ENCODE data around the gene AMACR. TPM values are rescaled to one million over a fixed set of nuclear protein-coding genes. Genes with fewer than 3 reads are reported as not detected.
"Not testable (repeated sequence)": the region's sequence is repeated elsewhere in the genome, so short reads cannot be mapped to it uniquely, and the experiment has no call there.

AMACR gene
- total and polyA plus RNA-seq, 2 of the 13 experiments (the other 11 are each of a cell fraction or from before 2014, with no cell fraction given), result 8.9 to 19.7 TPM

- peak; percentile 52; the same call in 1 of the 2 replicates for TF ChIP-seq NR2F2 (IDR thresholded peaks at IDR 0.05; ENCODE audit: borderline replicate concordance, low read depth)
- TF ChIP-seq PPARG (CRISPR knock-in tag; conservative IDR thresholded peaks at IDR 0.05), result peak; percentile 22; the same call in 1 of the 2 replicates
- not testable (repeated sequence) for TF ChIP-seq SOX6 (IDR thresholded peaks at IDR 0.05)
- TF ChIP-seq SOX6 (CRISPR knock-in tag; IDR thresholded peaks at IDR 0.05), result peak; percentile 55; the same call in 1 of the 2 replicates
- 0 out of 2 replicates have a peak, but pooled peaks have one; percentile 14 for TF ChIP-seq FOXA3 (CRISPR knock-in tag; IDR thresholded peaks at IDR 0.05)
- peak; percentile 47 for TF ChIP-seq HNF4A (CRISPR knock-in tag; IDR thresholded peaks at IDR 0.05)
- peak; percentile 57 for TF ChIP-seq ARID5B (CRISPR knock-in tag; IDR thresholded peaks at IDR 0.05)
- TF ChIP-seq NCOA2 (CRISPR knock-in tag; IDR thresholded peaks at IDR 0.05), result 0 out of 2 replicates have a peak, but pooled peaks have one; percentile 46
- peak in 1 of 2 experiments; percentile 49; a peak in 1 of 4 replicates for TF ChIP-seq NR2F1 (CRISPR knock-in tag; IDR thresholded peaks at IDR 0.05)
- TF ChIP-seq TCF7 (IDR thresholded peaks at IDR 0.05; ENCODE audit: low read depth), result peak; percentile 58
These were observed 2.3 kb upstream of the AMACR start (continued) for GRCh38 chr5:34010146-34010545.

- in situ Hi-C loops (cut with HindIII; ENCODE audit: extremely low pct_ligation_motif_present, low pct_unique_long_range_greater_than_20kb), result no loop called here
- no peak for DNase-seq (ENCODE audit: low spot score)
- H3K4me3 ChIP-seq (replicated peaks in 1 of 3; ENCODE audit: insufficient read depth in 1 of 3, low read depth in 2 of 3, low read length in 3 of 3), result peak overlapping the region in 1 of 3 experiments; percentile 87; a peak in 1 of 6 replicates
- ChIA-PET POLR2A (no interaction called here), CTCF (ENCODE audit: low intra/inter-chr PET ratio, low total read pairs) (no interaction called here)
- no peak overlapping the region for H2AFZ ChIP-seq (ENCODE audit: low read length)
- no peak for FAIRE-seq
- H4K20me1 ChIP-seq (ENCODE audit: insufficient read depth, low read length), result no peaks in the 10 kb centered on the region
- 0 out of 5 replicates have a peak, but pooled peaks cover 0 to 4% of the 10 kb centered on the region in 2 experiments for H3K36me3 ChIP-seq (replicated peaks in 1 of 2; ENCODE audit: control insufficient read depth in 1 of 2, insufficient read depth in 2 of 2, low read length in 2 of 2)
- H3K9ac ChIP-seq (ENCODE audit: insufficient read depth, low read depth, low read length), result no peak overlapping the region
- peaks cover 51% of the 10 kb centered on the region for H3K4me1 ChIP-seq (ENCODE audit: insufficient read depth, low read length)
- H3K79me2 ChIP-seq (ENCODE audit: insufficient read depth, low read length), result peaks cover 14% of the 10 kb centered on the region
- no peaks in the 10 kb centered on the region; a peak in 1 of 5 replicates for H3K27me3 ChIP-seq (ENCODE audit: control insufficient read depth in 1 of 2, insufficient read depth in 2 of 2, low read length in 2 of 2)
- no peak for ATAC-seq
- H3K9me3 ChIP-seq (ENCODE audit: low read length), result no peaks in the 10 kb centered on the region
- H3K4me2 ChIP-seq (ENCODE audit: low read depth, low read length), result peak overlapping the region; percentile 98
- WGBS (ENCODE audit: low lambda C conversion rate), result 96% methylated on average over 1 of the region's 1 CpG
- peak overlapping the region; percentile 99 for H3K27ac ChIP-seq (ENCODE audit: extremely low read length, insufficient read depth, low read length)
- intact Hi-C loops (cut with micrococcal nuclease; ENCODE audit: unreplicated experiment), result loop anchor here (2.0 kb wide), 2 partner anchors 25 to 905 kb away; partner anchors contain the start of genes BRIX1 and RAD1
- no TSS peak for BruUV-seq (replicated peaks)
- TF ChIP-seq ZNF460 (CRISPR knock-in tag; IDR thresholded peaks at IDR 0.05; ENCODE audit: borderline replicate concordance), result no peak
- no peak for TF ChIP-seq ZNF674 (CRISPR knock-in tag; IDR thresholded peaks at IDR 0.05; ENCODE audit: low read depth)
- no peak for TF ChIP-seq ZNF431 (CRISPR knock-in tag; IDR thresholded peaks at IDR 0.05; ENCODE audit: borderline replicate concordance, low read depth)
- TF ChIP-seq ZNF850 (CRISPR knock-in tag; conservative IDR thresholded peaks at IDR 0.05), result no peak
- TF ChIP-seq GFI1 (CRISPR knock-in tag; IDR thresholded peaks at IDR 0.05; ENCODE audit: borderline replicate concordance), result no peak
- no peak for TF ChIP-seq ARID5B (CRISPR knock-in tag; IDR thresholded peaks at IDR 0.05)
These were observed 1.8 kb upstream of the AMACR start for GRCh38 chr5:34009610-34010009.
